ENCODE data around the gene MBL2.

MBL2 gene

GRCh38 chr10:52750629-52751028 is 22.0 kb downstream of the MBL2 start:
- no peak for TF ChIP-seq CTCF (IDR thresholded peaks at IDR 0.05)

- no peak for TF ChIP-seq CTCF (IDR thresholded peaks at IDR 0.05)
Observed at GRCh38 chr10:52747694-52748093, 24.9 kb downstream of the MBL2 start.

- TF ChIP-seq CTCF (IDR thresholded peaks at IDR 0.05): peak; percentile 39; the same call in 1 of the 2 replicates
Observed at GRCh38 chr10:52746169-52746568, 26.4 kb downstream of the MBL2 start.

- no peak for TF ChIP-seq CTCF (IDR thresholded peaks at IDR 0.05)
Observed at GRCh38 chr10:52744057-52744805, 28.4 kb downstream of the MBL2 start.

GRCh38 chr10:52742731-52743130 is 29.9 kb downstream of the MBL2 start:
- TF ChIP-seq CTCF (IDR thresholded peaks at IDR 0.05): no peak

- no peak for TF ChIP-seq CTCF (IDR thresholded peaks at IDR 0.05)
Observed at GRCh38 chr10:52741851-52742250, 30.7 kb downstream of the MBL2 start.

GRCh38 chr10:52740913-52741675 is 31.5 kb downstream of the MBL2 start:
- peak; percentile 97 for TF ChIP-seq CTCF (IDR thresholded peaks at IDR 0.05)

Data from LNCAP (cell line).